NB4 (cell line): ENCODE measurements around the gene SPEG.

Experiments
- DNase-seq: peaks from one replicate; pipeline ENCODE4 v3.0.0; 2010; ENCODE audit warnings: low read depth
- H3K4me3 ChIP-seq: one replicate; pipeline ENCODE4 v1.5.1; 2011; ENCODE audit warnings: mild to moderate bottlenecking, low read depth, low read length, moderate library complexity
- MYC ChIP-seq: IDR thresholded peaks from 2 replicates; pipeline ENCODE4 v1.6.1; 2011; ENCODE audit warnings: low read depth, low read length
- POLR2A ChIP-seq: IDR thresholded peaks from 2 replicates; pipeline ENCODE4 v1.6.1; 2011; ENCODE audit warnings: mild to moderate bottlenecking; ENCODE audit not compliant: insufficient read length; ENCODE audit errors: extremely low read depth
- TF ChIP-seq, protein P1 (sequence below): IDR thresholded peaks from 2 replicates; pipeline ENCODE4 v1.6.1; 2011; ENCODE audit warnings: low read depth, low read length
- TF ChIP-seq, protein P2 (sequence below): IDR thresholded peaks from one replicate; pipeline ENCODE4 v1.5.1; 2012; ENCODE audit warnings: low read depth, low read length

Gene SPEG

DNA sequence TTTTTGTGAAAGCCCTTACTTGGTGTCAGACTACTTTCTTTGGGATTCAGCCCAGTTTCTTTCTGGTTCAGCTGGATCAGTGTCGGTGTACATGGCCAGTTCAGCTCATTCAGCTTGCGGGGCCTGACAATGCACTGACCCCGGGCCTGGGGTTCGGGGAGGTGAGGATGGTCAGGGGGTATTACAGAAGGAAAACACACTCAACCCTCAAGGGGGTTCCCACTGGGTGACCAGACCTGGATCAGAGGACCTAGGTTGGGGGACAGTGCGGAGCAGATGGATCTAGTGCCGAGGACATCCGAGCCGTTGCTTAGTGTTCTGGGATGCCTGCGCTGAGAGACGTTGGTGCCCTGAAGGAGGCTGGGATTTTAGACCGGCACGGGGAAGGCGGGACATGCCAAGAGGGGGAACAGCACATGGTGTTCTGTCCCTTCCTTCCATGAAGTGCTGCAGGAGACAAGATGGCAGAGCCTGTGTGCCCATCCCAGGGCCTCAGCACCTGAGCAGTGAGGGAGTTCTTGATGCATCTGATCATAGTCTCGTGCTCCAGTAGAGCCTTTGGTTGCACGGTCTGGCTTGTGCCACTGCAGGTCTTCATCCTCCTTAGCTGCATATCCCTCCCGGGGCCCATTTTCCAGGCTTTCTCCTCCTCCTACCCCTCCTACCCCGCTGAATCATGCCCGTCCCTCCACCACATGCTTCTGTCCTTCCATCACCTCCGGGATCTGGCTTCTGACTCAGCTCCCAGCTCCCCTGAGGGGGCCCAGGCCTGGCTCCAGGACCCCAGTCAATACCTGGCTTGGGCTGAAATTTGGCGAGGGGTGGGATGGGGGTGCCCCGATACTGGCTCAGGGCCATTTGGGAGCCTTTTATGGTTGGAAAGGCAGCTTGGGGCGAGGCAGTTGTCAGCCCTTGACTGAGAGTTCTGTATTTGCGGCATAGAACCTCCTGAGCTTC, 18.0 kb downstream of the SPEG start:
- no peak overlapping the region for H3K4me3 ChIP-seq
- no peak for DNase-seq
- TF ChIP-seq, protein P1, sequence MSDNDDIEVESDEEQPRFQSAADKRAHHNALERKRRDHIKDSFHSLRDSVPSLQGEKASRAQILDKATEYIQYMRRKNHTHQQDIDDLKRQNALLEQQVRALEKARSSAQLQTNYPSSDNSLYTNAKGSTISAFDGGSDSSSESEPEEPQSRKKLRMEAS: no peak
- TF ChIP-seq POLR2A (no peak), MYC (no peak)
- TF ChIP-seq, protein P2, sequence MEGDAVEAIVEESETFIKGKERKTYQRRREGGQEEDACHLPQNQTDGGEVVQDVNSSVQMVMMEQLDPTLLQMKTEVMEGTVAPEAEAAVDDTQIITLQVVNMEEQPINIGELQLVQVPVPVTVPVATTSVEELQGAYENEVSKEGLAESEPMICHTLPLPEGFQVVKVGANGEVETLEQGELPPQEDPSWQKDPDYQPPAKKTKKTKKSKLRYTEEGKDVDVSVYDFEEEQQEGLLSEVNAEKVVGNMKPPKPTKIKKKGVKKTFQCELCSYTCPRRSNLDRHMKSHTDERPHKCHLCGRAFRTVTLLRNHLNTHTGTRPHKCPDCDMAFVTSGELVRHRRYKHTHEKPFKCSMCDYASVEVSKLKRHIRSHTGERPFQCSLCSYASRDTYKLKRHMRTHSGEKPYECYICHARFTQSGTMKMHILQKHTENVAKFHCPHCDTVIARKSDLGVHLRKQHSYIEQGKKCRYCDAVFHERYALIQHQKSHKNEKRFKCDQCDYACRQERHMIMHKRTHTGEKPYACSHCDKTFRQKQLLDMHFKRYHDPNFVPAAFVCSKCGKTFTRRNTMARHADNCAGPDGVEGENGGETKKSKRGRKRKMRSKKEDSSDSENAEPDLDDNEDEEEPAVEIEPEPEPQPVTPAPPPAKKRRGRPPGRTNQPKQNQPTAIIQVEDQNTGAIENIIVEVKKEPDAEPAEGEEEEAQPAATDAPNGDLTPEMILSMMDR: no peak

DNA sequence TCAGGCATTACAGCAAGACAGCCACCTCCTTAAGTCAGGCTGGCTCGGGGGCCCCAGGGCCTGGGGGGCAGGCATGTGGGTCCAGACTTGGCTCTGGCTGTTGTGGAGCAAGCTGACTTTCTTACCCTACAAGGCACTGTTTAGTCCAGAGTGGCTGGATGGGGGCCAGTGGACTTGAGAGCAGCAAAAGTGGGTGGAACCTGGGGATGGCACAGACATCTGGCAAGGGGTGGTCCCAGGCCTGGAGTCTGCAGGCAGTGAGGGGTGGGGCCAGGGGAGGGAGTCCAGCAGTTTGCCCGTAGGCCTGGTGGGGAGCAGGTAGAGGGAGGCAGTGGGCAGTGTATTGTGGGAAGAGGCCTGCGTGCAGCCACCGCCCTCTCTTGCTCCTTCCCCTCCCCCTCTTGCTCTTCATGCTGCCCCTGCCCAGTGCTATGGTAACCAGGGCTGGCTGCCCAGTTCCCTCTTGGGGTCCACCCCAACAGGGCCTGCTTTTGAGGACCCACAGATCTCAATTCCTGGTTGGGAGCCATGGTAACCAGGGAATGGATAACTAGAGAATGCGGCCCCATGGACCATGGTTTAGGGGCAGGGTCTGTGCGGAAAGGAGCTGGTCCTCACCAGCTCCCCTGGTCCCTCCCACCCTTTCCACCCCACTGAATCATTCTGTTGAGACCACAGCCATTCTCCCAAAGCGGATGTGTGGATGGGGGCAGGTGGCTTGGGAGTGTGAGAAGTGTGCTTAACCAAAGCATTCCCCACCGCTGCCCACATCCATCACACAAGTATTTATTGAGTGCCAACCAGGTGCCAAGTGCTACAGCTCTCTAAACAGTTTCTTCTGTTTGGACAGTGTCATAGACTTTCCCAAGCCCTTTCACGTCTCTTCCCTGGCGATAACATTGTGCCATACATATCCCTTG, 19.3 kb downstream of the SPEG start:
- TF ChIP-seq MYC (no peak), POLR2A (no peak)
- TF ChIP-seq, protein P2: no peak
- TF ChIP-seq, protein P1: no peak
- no peak for DNase-seq
- no peak overlapping the region for H3K4me3 ChIP-seq

DNA sequence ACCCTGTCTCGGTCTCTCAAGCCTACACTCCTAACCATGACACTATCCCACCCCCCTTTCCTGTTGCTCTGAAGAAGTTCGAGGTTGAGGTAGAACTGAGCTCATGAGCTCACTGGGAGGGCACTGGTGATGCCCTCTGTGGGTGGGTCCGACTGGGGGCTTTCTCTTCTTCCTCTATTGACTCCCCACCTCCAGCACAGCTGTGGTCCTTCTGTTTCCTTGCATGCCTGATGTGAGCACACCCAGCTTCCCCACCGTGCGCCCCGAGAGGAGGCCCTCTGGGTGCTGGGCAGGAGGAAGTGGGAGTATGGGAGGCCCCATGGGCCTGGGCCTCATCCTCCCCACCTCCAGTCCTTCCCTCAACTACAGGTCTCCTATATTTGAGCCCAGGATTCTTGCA, 20.9 kb downstream of the SPEG start:
- DNase-seq: peak; percentile 92
- H3K4me3 ChIP-seq: no peak overlapping the region
- TF ChIP-seq, protein P1: no peak

DNA sequence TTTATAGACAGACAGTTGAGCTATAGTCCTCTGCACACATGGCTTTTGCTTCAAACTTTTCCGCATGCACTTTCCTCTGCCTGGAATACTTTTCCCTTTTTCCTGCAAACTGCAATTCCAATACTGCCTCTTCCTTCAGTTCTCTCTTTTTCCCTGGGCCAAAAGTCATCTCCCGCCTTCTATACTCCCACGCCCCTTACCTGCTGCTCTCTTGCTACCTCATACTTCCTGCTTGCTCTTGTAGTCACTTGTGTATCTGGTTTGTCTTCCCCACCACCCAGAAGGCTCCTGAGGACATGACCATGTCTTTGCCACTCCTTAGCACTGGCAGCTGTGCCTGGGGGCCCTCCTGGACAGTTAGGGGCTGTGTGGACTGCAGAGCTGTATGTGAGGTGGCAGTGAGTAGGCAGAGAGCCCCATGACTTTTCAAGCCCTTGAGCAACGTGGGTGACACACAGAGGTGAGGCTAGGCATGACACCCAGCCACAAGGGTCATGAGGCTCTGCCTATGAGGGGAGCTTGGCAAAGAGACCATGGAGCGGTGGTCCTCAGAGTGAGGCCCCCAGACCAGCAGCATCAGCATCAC, 23.2 kb downstream of the SPEG start:
- TF ChIP-seq, protein P1: peak; percentile 37; the same call in 1 of the 2 replicates
- TF ChIP-seq, protein P2: peak; percentile 62
- TF ChIP-seq MYC (no peak), POLR2A (no peak)
- peak; percentile 77 for DNase-seq
- H3K4me3 ChIP-seq: no peak overlapping the region

DNA sequence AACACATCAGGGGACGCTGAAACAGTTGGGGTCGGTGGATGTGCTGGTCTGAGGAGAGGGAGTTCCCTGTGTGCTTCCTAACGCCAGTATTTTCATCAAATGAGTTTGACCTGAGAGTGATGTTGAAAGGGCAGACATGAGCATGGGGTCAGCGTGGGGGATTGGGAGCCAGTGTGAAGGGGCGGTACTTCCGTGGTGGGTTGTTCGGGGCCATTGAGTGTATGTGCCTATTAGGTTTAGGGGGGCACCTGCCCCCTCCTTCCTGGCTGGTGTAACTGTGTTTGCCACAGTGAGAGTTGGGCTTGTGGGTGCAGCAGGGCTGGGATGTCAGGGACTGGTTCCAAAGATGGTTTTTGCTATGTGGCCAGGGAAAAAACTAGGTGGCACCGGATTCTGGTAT, 24.4 kb downstream of the SPEG start:
- no peak overlapping the region for H3K4me3 ChIP-seq
- no peak for DNase-seq
- TF ChIP-seq, protein P2: no peak
- TF ChIP-seq, protein P1: no peak
- TF ChIP-seq MYC (no peak), POLR2A (no peak)
